GM21723 (cell line): ENCODE measurements around the gene SELENOW.
"Not testable (repeated sequence)": the region's sequence is repeated elsewhere in the genome, so short reads cannot be mapped to it uniquely, and the experiment has no call there.

ENCODE experiments used
- ATAC-seq: cut with Tn5 transposase; IDR thresholded peaks from one replicate; pipeline ENCODE4 v1.9.1; 2021; ENCODE audit warnings: mild to moderate bottlenecking, moderate library complexity; ENCODE audit not compliant: unreplicated experiment

Gene SELENOW

DNA sequence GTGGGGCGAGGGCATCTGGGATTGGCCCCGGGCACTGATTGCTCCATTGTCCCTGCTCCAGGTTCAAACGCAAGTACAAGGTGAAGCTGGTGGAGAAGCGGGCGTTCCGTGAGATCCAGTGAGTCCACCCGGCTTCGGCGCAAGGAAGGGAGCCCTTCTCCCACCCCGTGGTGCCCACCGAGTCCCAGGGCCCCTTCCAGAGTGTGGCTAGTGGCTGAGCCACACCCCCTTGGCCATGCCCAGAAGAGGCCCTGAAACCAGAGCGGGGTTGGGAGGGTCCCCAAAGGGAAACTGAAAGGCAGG lies 21.9 kb upstream of the SELENOW start:
- ATAC-seq, result no peak

DNA sequence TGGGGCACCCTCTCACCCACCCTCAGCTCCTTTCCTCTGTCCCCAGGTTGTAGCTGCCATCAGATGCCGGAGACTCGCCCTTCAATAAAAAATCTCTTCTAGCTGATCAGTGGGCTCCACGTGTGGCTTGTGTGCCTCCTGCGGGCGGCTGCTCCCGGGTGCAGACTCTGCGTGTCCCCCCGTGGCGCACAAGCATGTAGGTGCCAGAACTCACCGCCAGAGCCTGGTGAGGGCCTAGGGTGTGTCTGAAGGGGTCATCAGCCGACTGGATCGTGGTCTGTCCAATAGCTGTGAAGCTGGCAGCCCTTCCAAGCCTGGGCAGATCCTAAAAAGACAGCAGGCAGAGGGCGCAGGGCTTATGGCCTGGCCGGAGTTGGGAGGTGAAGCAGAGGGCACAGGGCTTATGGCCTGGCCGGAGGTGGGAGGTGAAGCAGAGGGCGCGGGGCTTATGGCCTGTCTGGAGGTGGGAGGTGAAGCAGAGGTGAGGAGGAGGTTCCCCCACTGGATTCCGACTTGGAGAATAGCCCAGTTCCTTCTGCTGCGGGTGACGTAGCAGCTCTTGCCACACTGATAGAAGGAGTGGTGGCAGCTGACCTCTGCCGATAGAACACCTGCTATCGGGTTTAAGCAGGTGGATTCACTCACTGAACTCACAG lies 21.4 kb upstream of the SELENOW start:
- no peak for ATAC-seq

DNA sequence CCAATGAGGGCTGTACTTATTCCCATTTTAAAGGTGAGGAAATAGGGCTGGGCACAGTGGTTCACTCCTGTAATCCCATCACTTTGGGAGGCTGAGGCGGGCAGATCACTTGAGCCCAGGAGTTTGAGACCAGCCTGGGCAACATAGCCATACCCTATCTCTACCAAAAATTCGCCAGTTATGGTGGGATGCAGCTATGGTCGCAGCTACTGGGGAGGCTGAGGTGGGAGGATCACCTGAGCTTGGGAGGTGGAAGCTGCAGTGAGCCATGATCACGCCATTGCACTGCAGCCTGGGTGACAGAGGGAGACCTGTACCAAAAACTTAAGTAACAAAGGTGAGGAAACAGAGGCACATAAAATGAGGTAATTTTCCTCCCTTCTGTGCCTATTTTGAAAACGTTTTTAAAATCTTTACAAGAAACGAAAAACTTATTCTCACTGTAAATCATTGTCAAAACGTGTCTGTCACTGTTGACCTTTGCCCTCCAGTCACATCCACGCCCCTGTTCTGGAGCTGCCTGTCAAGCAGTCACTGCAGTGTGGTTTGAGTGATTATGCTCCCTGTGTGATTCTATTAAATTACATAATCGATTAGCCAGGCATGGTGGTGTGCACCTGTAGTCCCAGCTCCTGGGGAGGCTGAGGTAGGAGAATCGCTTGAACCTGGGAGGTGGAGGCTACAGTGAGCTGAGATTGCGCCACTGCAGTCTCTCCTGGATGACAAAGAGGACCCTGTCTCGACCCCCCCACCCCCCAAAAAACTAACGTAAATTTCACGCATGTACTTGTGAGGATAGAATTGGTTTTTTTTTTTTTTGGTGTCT lies 20.7 kb upstream of the SELENOW start:
- no peak for ATAC-seq

DNA sequence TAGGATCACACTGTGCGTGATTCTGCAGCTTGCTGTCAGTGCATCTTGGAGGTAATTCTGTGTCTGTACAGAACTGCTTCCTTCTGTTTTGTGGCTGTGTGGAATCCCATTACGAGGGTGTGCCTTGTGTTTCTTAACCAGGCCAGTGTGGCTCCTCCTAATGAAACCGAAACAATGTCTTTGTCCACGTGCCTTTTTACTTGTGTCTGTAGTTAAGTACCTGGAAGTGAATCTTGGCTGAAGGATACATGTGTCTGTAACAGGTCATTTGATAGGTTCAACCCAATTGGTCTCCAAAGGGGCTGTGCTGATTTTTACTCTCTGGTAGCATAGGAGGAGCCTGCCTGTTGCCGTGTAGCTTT lies 20.1 kb upstream of the SELENOW start:
- ATAC-seq, result no peak

DNA sequence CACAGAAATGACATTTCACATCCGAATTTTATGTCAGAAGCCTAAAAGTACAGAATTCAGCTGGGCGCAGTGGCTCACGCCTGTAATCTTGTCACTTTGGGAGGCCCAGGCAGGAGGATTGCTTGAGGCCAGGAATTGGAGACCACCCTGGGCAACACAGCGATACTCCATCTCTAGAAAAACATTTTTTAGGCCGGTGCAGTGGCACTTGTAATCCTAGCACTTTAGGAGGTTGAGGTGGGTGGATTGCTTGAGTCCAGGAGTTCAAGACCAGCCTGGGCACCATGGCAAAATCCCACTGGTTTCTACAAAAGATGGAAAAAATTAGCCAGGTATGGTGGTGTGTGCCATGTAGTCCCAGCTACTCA lies 17.9 kb upstream of the SELENOW start:
- ATAC-seq, result no peak

DNA sequence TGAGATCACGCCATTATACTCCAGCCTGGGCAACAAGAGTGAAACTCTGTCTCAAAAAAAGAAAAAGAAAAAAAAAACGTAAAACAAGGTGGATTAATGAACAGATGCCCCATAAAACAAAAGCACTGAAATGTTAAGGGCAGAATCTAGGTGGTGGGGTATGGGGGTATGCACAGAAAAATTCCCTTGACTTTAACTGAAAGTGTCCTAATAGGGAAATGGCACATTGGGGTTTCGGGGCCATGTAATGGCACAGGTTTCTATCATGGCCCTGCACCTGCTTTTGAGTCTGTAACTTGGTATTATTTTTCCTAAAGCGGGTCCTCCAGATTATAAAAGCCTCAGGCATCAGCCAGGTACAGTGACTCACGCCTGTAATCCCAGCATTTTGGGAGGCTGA lies 16.9 kb upstream of the SELENOW start:
- ATAC-seq, result no peak

DNA sequence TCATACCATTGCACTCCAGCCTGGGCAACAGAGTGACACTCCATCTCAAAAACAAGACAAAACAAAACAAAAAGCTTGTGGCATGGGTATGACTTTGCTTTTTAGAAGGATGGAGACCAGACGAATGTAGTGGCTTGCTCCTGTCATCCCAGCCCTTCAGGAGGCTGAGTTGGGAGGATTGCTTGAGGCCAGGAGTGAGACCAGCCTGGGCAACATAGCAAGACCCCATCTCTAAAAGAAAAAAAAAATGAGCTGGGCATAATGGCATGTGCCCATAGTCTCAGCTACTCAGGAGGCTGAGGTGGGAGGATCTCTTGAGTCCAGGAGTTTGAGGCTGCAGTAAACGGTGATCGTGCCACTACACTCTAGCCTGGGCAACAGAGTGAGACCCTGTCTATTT lies 16.4 kb upstream of the SELENOW start:
- no peak for ATAC-seq

DNA sequence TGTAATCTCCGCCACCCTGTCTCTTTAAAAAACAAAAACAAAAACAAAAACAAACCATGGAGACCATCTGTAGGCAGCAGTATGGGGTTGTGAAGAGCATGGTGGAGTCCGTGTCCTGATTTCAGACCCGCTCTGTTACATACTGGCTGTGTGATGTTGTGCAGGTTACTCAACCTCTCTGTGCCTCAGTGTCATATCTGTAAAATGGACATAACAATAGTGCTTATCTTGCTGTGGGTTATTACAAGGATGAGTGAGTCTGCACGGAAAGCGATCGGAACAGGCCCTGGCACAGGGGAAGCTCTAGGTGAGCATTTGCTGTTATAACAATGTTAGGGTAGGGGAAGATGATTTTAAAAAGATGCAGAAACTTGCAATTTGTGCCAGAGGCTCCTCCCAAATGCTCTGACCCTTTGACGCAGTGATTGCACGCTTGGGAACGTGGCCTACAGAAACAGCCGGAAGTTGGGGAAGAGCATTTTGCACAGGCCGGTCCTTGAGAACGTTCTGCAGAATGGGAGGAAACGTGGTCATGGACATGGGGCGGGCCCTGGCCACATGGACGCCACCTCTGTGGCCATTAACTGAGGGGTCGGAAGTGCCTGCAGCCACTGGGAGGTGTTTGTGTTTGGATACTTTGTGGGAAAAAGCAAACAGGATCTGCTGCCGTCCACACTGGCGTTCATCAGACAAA lies 15.7 kb upstream of the SELENOW start:
- ATAC-seq, result no peak

DNA sequence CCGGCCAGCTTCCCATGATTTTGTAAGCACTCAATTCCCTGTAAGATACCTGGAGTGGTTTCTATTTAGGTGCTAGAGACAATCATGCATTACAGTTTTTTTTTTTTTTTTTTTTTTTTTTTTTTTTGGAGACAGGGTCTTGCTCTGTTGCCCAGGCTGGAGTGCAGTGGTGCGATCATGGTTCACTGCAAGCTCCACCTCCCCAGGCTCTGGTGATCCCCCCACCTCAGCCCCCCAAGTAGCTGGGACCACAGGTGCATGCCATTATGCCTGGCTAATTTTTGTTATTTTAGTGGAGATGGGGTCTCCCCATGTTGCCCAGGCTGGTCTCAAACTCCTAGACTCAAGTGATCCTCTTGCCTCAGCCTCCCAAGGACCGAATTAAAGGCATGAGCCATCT lies 13.8 kb upstream of the SELENOW start:
- not testable (repeated sequence) for ATAC-seq

DNA sequence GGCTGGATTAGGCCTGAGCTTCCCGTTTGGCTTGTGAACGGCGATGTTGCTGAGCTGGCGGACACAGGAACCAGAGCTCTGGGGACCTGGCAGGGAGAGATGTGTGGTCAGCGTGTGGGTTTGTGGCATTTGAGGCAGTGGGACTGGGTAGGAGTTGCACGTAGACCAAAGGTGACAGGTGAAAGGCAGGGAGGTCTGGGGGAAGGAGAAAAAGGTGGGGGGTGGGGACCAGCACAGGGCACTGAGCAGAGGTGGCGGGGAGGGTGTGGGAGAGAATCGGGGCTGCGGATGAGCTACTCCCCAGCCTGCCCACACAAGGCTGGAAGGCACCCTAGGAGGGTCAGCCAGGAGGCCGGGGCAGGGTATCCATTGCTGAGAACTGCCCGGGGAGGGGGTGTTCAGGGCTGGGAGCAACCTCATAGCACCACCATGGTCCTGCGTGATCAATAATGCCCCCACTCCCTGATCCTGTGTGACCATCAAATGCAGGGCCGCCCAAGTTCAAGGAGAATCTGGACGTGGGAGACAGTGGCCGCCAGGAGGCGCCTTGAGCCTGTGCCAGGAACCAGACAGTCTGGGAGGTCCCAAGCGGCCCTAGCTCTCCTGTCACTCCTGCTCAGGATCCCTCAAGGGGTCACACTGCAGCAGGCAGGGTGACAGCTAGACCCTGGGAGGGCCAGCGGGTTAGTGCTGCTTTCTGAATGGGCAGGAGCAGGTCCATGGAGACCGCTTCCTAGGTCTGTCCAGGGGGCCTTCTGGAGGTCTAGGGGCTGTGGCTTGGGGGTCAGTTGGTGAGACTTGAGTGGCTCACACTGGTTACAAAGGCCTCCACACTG lies 12.8 kb upstream of the SELENOW start:
- ATAC-seq, result no peak

DNA sequence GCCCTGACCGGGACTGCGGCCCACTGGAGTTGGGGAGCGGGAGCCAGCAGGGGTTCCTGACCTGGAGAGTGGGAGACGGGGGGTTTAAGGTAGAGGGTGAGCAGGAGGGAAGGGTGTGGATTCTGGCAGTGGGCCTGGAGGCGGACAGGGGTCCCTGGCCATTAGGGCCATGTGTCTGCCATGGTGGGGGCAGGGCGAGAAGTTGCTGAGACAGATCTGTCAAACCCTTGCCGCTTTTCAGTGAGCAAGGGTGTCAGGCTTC lies 12.2 kb upstream of the SELENOW start:
- no peak for ATAC-seq

DNA sequence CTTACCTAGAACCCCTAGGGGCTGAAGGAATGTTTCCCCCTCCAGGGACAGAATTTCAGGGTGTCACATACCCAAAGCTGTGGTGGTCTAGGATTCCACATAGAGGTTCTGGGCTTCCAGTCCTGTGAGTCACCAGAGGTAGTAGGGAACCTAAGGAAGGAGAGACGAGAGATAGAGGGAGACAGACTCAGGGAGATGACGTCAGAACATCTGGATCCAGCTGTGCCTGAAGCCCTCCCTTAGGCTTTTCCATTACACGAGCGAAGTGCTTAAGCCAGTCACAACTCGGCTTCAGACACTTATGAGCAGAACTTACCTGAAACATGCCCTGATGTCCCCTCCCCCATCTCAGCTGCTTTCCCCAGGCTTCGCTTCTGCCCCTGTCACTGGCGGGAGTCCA lies 11.8 kb upstream of the SELENOW start:
- ATAC-seq, result no peak

DNA sequence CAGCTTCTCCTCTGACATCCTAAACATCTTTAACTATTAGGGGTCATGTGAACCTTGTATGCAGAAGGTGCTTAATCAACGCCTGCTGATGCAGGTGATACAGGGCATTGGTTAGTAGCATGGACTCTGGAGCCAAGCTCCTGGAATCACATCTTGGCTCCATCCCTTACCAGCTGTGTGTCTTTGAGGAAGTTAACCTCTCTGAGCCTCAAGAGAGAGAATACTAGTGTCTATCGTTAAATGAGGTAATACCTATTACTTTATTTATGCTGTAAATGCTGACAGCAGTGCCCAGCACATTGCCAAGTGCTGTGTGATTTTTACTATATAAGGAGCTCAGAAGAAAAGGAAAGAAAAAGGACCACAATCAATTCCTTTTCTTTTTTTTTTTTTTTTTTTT lies 11.2 kb upstream of the SELENOW start:
- no peak for ATAC-seq

DNA sequence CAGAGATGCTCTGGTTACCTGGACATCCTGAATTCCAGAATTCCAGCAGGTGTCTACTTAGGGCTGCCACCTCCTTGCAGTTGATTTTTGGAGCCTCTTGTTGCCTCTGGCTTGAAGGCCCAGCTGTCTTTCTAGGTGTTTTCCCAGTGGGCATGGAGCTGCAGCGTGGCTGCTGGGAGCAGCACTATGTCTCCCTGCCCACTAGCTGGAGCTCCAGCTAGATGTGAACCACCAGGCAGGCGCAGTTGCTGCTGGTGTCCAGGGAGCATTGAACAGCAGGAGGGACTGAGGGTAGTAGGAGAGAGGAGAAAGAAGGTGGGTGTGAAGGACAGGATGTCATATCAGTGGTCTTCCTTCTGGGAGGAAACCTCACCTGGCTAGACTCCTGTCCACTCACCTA lies 9.9 kb upstream of the SELENOW start:
- no peak for ATAC-seq

DNA sequence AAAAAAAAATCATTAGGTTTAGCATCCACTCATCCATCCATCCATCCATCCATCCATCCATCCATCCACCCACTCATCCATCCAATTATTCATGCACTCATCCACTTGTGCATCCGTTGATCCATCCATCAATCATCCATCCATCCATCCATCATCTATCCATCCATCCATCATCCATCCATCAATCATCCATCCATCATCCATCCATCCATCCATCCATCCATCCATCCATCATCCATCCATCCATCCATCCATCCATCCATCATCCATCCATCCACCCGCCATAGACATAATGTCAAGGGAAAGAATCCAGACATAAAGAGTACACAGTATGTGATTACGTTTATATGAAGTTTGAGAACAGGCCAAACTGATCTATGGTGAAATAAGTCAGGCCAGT lies 9.0 kb upstream of the SELENOW start:
- ATAC-seq, result no peak

DNA sequence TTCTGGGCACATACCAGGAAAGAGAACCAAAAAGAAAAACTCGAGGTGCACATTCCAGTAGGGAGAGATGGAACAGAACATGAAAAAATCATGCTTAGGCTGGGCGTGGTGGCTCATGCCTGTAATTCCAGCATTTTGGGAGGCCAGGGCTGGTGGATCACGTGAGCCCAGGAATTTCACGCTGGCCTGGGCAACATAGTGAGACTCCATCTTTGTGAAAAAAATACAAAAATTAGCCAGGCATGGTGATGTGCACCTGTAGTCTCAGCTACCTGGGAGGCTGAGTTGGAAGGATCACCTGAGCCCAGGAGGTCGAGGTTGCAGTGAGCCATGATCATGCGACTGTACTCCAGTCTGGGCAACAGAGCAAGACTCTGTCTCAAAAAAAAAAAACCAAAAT lies 7.2 kb upstream of the SELENOW start:
- not testable (repeated sequence) for ATAC-seq

DNA sequence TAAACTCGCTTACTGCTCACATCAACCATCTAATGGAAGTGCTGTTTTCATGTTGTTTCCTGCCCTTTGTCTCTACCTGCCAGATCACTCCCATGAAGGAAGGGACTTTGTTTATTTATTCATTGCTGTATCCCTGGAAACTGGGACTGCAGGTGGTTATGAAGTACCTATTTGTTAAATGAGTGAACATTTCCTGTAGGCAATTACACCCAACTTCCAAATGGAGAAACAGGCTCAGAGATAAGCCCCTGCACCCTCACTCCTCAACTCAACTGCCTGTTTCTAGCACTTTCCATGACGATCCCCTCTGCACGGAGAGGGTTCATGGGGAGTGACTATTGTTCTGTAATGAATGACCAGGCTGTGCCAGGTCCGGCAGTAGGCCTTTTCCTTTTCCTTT lies 1.9 kb upstream of the SELENOW start:
- no peak for ATAC-seq

DNA sequence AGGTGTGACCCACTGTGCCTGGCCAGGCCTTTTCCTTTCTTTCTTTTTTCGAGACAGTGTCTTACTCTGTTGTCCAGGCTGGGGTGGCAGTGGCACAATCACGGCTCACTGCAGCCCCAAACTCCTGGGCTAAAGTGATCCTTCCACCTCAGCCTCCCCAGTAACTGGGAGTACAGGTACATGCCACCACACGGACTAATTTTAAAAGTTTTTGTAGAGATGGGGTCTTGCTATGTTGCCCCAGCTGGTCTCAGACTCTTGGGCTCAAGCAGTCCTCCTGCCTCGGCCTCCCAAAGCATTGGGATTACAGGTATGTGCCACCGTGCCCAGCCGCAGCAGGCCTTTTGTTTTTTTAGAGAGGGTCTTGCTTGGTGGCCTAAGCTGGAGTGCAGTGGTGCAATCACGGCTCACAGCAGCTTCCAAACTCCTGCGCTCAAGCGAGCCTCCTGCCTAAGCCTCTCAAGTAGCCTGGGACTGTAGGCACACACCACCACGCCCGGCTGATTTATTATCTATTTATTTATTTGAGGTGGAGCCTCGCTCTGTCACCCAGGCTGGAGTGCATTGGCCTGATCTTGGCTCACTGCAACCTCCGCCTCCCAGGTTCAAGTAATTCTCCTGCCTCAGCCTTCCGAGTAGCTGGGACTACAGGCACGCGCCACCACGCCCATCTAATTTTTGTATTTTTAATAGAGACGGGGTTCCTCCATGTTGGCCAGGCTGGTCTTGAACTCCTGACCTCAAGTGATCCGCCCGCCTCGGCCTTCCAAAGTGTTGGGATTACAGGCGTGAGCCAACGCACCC lies 1.1 kb upstream of the SELENOW start:
- not testable (repeated sequence) for ATAC-seq

DNA sequence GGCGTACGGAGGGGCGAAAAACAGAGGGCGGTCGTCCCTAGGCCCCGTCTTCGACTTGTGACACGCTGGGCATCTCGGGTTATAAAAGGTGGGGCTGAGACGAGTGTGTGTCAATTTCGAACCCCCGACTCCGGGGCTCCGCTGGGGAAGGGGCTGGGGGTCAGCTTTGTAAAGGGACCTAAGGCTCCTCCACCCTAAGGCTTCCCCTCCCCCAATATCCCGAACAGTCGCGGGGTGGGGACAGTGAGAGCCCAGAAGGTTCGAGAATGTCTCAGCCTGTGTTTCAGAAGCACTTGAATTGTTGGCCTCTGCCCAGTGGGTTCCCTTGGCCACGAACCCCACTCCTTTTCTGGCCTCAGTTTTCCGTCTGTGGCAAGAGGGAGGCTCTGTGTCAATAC lies 450 bp downstream of the SELENOW start:
- no peak for ATAC-seq

DNA sequence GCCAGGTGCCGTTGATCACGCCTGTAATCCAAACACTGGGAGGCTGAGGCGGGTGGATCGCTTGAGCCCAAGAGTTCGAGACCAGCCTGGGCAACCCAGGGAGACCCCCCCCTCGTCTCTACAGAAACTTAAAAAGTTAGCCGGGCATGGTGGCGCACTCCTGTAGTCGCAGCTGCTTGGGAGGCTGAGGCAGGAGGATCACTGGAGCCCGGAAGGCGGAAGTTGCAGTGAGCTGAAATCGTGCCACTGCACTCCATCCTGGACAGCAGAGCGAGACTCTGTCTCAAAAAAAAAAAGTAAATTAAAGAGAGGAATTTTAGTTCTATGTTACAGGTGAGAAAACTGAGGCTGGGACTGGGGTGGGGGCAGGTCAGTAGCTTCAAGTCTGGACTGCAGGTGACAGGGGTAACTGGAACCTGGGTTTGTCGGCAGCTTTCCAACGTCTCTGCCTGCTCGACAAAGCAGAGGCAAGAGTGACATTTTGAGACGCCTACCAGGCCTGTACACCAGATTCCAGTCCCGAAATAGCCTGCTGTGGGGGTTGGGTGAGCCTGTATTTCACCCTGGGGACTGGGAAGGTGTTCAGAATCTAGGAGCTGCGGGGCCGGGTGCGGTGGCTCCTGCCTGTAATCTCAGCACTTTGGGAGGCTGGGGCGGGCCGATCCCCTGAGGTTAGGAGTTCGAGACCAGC lies 1.2 kb downstream of the SELENOW start:
- no peak for ATAC-seq

DNA sequence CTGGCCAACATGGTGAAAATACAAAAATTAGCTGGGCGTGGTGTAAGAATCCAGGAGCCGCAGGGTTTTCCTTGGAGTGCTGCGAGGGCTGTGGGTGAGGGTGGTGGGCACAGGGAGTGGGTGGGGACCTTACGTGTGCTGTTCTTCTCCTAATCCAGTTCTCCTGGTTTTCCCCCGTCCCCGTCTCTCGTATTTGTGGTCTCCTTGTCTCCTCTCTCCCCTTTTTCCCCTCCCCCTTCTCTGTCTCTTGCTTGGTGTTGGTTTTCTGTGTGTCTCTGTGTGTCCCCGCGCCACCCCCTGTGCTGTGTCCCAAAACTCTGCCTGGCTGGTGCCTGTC lies 1.7 kb downstream of the SELENOW start:
- no peak for ATAC-seq
